ENCODE data around the gene PMPCB. TPM values are rescaled to one million over a fixed set of nuclear protein-coding genes. Genes with fewer than 3 reads are reported as not detected.

The PMPCB gene, protein sequence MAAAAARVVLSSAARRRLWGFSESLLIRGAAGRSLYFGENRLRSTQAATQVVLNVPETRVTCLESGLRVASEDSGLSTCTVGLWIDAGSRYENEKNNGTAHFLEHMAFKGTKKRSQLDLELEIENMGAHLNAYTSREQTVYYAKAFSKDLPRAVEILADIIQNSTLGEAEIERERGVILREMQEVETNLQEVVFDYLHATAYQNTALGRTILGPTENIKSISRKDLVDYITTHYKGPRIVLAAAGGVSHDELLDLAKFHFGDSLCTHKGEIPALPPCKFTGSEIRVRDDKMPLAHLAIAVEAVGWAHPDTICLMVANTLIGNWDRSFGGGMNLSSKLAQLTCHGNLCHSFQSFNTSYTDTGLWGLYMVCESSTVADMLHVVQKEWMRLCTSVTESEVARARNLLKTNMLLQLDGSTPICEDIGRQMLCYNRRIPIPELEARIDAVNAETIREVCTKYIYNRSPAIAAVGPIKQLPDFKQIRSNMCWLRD
- 74.4 to 77.6 TPM (median 75.5 TPM) in 3 replicates for total RNA-seq (2021)
- percentile 93 among the genes with signal in this experiment for Bru-seq, nascent RNA
- long read RNA-seq, experiment 1, transcript PMPCB-202 (12 exons, 1,714 nt) = minor isoform, 8 of 258 reads
- long read RNA-seq, experiment 1, transcript PMPCB-201 (13 exons, 2,472 nt) = major isoform, 223 of 258 reads
- long read RNA-seq, experiment 1, partial matches to known transcripts = 8 of 258 reads
- long read RNA-seq, experiment 1, other reads (novel, unspliced or antisense) = 19 of 258 reads
- long read RNA-seq, experiment 2, transcript PMPCB-201 (13 exons, 2,472 nt) = major isoform, 7 of 151 reads
- long read RNA-seq, experiment 2, partial matches to known transcripts = 40 of 151 reads
- long read RNA-seq, experiment 2, other reads (novel, unspliced or antisense) = 104 of 151 reads
- long read RNA-seq, experiment 3, transcript PMPCB-201 (13 exons, 2,472 nt) = major isoform, 413 of 469 reads
- long read RNA-seq, experiment 3, transcript PMPCB-202 (12 exons, 1,714 nt) = minor isoform, 16 of 469 reads
- long read RNA-seq, experiment 3, partial matches to known transcripts = 9 of 469 reads
- long read RNA-seq, experiment 3, other reads (novel, unspliced or antisense) = 30 of 469 reads

DNA sequence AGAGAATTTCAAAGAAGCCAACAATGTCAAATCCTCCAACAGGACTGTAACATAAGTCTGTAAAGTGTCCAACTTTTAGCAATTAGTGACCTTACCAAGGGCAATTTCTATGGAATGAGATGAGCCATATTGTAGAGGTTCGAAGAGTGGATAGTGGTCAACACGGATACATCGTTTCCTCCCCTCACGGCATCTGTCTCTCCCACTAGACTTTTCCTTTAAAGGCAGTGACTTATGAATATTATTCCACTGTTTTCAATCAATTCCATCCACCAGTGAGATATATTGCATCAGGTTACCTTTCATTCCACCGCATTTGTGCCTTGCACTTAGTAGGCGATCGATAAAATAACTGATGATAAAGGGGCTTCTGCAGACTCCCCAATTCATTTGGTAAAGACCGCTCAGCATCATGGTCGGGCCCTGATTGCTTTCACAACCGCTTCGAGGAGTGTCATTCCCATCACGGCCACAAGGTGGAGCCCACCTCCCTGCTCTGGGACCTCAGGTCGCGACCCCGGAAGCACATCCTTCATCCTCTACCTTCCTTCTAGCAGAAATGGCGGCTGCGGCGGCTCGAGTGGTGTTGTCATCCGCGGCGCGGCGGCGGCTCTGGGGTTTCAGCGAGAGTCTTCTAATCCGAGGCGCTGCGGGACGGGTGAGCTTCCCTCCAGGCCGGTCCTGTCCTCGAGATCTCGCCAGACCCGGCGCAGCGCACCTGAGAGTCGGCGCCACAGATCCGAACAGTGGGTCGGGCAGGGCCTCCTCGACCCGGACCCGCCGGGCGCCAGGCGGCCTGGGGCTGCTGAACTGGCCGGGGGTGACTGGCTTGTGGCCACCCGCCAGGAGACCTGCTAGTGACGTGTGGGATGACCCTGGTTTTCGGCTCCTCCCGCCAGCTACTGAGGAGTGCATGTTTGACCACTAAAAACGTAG lies at the start of gene PMPCB:
Gene PMPCB, plus strand, starts transcription at position 535 of the 936 bp plus-strand sequence. Its CDS starts 25 bp downstream, at position 560.
- peak within 1 kb of the TSS; percentile 78 for H3K27ac Mint-ChIP-seq
- H3K27me3 Mint-ChIP-seq (ENCODE audit: low read depth) = peaks cover 13% of the 10 kb centered on the region
- peaks cover 17% of the 10 kb centered on the region for H3K4me1 Mint-ChIP-seq
- POLR2A ChIA-PET = no interaction called here
- H3K36me3 Mint-ChIP-seq = peaks cover 28% of the 10 kb centered on the region
- CTCF ChIA-PET = no interaction called here
- ATAC-seq (peak; percentile 94), DNase-seq (ENCODE audit: low spot score) (peak; percentile 96)
- peaks cover 7% of the 10 kb centered on the region for H3K9me3 Mint-ChIP-seq
- peak within 1 kb of the TSS; percentile 87 for H3K4me3 Mint-ChIP-seq
- no peak for TF ChIP-seq TEAD4 (CRISPR knock-in tag; IDR thresholded peaks at IDR 0.05)
- TF ChIP-seq CREM (CRISPR knock-in tag; IDR thresholded peaks at IDR 0.05) = peak; percentile 68; the same call in 1 of the 2 replicates
- TF ChIP-seq, protein P1, sequence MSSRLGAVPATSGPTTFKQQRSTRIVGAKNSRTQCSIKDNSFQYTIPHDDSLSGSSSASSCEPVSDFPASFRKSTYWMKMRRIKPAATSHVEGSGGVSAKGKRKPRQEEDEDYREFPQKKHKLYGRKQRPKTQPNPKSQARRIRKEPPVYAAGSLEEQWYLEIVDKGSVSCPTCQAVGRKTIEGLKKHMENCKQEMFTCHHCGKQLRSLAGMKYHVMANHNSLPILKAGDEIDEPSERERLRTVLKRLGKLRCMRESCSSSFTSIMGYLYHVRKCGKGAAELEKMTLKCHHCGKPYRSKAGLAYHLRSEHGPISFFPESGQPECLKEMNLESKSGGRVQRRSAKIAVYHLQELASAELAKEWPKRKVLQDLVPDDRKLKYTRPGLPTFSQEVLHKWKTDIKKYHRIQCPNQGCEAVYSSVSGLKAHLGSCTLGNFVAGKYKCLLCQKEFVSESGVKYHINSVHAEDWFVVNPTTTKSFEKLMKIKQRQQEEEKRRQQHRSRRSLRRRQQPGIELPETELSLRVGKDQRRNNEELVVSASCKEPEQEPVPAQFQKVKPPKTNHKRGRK (CRISPR knock-in tag; IDR thresholded peaks at IDR 0.05; ENCODE audit: borderline replicate concordance) = no peak
- TF ChIP-seq CTCF (IDR thresholded peaks at IDR 0.05) = peak; percentile 95
- TF ChIP-seq, protein P2, sequence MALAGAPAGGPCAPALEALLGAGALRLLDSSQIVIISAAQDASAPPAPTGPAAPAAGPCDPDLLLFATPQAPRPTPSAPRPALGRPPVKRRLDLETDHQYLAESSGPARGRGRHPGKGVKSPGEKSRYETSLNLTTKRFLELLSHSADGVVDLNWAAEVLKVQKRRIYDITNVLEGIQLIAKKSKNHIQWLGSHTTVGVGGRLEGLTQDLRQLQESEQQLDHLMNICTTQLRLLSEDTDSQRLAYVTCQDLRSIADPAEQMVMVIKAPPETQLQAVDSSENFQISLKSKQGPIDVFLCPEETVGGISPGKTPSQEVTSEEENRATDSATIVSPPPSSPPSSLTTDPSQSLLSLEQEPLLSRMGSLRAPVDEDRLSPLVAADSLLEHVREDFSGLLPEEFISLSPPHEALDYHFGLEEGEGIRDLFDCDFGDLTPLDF (CRISPR knock-in tag; IDR thresholded peaks at IDR 0.05) = no peak
- TF ChIP-seq ZNF219 (CRISPR knock-in tag; IDR thresholded peaks at IDR 0.05; ENCODE audit: borderline replicate concordance) = no peak
- TF ChIP-seq PRDM15 (CRISPR knock-in tag; IDR thresholded peaks at IDR 0.05) = no peak
- no peak for TF ChIP-seq SMAD4 (CRISPR knock-in tag; IDR thresholded peaks at IDR 0.05)
- peak; percentile 65; the same call in 1 of the 2 replicates for TF ChIP-seq TEAD1 (CRISPR knock-in tag; IDR thresholded peaks at IDR 0.05)
- peak; percentile 94 for TF ChIP-seq NR2C2 (CRISPR knock-in tag; IDR thresholded peaks at IDR 0.05)
- TF ChIP-seq JUN (CRISPR knock-in tag; IDR thresholded peaks at IDR 0.05) = no peak
- TF ChIP-seq ETV6 (CRISPR knock-in tag; IDR thresholded peaks at IDR 0.05) = peak; percentile 93
- TF ChIP-seq TP53 (CRISPR knock-in tag; IDR thresholded peaks at IDR 0.05) = no peak
- no peak for TF ChIP-seq ZMAT4 (CRISPR knock-in tag; IDR thresholded peaks at IDR 0.05)
- TF ChIP-seq, protein P3, sequence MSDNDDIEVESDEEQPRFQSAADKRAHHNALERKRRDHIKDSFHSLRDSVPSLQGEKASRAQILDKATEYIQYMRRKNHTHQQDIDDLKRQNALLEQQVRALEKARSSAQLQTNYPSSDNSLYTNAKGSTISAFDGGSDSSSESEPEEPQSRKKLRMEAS (CRISPR knock-in tag; IDR thresholded peaks at IDR 0.05) = peak; percentile 64
- TF ChIP-seq, protein P4, sequence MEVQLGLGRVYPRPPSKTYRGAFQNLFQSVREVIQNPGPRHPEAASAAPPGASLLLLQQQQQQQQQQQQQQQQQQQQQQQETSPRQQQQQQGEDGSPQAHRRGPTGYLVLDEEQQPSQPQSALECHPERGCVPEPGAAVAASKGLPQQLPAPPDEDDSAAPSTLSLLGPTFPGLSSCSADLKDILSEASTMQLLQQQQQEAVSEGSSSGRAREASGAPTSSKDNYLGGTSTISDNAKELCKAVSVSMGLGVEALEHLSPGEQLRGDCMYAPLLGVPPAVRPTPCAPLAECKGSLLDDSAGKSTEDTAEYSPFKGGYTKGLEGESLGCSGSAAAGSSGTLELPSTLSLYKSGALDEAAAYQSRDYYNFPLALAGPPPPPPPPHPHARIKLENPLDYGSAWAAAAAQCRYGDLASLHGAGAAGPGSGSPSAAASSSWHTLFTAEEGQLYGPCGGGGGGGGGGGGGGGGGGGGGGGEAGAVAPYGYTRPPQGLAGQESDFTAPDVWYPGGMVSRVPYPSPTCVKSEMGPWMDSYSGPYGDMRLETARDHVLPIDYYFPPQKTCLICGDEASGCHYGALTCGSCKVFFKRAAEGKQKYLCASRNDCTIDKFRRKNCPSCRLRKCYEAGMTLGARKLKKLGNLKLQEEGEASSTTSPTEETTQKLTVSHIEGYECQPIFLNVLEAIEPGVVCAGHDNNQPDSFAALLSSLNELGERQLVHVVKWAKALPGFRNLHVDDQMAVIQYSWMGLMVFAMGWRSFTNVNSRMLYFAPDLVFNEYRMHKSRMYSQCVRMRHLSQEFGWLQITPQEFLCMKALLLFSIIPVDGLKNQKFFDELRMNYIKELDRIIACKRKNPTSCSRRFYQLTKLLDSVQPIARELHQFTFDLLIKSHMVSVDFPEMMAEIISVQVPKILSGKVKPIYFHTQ (CRISPR knock-in tag; IDR thresholded peaks at IDR 0.05) = no peak
- TF ChIP-seq, protein P5, sequence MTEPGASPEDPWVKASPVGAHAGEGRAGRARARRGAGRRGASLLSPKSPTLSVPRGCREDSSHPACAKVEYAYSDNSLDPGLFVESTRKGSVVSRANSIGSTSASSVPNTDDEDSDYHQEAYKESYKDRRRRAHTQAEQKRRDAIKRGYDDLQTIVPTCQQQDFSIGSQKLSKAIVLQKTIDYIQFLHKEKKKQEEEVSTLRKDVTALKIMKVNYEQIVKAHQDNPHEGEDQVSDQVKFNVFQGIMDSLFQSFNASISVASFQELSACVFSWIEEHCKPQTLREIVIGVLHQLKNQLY (CRISPR knock-in tag; IDR thresholded peaks at IDR 0.05) = no peak
- TF ChIP-seq, protein P6, sequence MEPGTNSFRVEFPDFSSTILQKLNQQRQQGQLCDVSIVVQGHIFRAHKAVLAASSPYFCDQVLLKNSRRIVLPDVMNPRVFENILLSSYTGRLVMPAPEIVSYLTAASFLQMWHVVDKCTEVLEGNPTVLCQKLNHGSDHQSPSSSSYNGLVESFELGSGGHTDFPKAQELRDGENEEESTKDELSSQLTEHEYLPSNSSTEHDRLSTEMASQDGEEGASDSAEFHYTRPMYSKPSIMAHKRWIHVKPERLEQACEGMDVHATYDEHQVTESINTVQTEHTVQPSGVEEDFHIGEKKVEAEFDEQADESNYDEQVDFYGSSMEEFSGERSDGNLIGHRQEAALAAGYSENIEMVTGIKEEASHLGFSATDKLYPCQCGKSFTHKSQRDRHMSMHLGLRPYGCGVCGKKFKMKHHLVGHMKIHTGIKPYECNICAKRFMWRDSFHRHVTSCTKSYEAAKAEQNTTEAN (CRISPR knock-in tag; IDR thresholded peaks at IDR 0.05) = 0 out of 2 replicates have a peak, but pooled peaks have one; percentile 35
